GM12801 (cell line): ENCODE data around the gene MINPP1.

ENCODE experiments used
- TF ChIP-seq, protein P1 (sequence below): IDR thresholded peaks from one replicate; pipeline ENCODE4 v1.5.1; 2011; ENCODE audit warnings: control low read depth; ENCODE audit not compliant: insufficient read length; ENCODE audit errors: extremely low read depth

Gene MINPP1

GRCh38 chr10:87524296-87524695, 19.6 kb downstream of the MINPP1 start:
- TF ChIP-seq, protein P1, sequence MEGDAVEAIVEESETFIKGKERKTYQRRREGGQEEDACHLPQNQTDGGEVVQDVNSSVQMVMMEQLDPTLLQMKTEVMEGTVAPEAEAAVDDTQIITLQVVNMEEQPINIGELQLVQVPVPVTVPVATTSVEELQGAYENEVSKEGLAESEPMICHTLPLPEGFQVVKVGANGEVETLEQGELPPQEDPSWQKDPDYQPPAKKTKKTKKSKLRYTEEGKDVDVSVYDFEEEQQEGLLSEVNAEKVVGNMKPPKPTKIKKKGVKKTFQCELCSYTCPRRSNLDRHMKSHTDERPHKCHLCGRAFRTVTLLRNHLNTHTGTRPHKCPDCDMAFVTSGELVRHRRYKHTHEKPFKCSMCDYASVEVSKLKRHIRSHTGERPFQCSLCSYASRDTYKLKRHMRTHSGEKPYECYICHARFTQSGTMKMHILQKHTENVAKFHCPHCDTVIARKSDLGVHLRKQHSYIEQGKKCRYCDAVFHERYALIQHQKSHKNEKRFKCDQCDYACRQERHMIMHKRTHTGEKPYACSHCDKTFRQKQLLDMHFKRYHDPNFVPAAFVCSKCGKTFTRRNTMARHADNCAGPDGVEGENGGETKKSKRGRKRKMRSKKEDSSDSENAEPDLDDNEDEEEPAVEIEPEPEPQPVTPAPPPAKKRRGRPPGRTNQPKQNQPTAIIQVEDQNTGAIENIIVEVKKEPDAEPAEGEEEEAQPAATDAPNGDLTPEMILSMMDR, result no peak

- TF ChIP-seq, protein P1, result no peak
These were observed 27.4 kb downstream of the MINPP1 start for GRCh38 chr10:87531908-87532622.

DNA sequence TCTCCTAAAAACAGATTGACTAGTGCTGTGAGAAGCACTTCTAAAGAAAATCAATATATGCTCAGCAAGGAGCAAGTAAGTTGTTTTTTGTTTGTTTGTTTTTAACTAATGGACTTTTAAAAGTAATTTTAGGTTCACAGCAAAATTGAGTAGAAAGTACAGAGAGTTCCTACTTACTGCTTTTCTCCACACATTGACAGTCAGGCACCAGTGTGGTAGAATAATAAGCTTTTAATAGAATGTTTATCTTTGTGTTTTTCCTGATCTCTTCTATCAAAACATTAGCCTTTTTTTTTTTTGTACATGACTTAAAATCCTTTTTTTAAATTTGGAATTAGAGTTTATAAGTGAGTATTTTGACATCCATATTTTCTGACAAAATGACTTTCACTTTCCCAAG, 28.0 kb downstream of the MINPP1 start:
- TF ChIP-seq, protein P1, result no peak

DNA sequence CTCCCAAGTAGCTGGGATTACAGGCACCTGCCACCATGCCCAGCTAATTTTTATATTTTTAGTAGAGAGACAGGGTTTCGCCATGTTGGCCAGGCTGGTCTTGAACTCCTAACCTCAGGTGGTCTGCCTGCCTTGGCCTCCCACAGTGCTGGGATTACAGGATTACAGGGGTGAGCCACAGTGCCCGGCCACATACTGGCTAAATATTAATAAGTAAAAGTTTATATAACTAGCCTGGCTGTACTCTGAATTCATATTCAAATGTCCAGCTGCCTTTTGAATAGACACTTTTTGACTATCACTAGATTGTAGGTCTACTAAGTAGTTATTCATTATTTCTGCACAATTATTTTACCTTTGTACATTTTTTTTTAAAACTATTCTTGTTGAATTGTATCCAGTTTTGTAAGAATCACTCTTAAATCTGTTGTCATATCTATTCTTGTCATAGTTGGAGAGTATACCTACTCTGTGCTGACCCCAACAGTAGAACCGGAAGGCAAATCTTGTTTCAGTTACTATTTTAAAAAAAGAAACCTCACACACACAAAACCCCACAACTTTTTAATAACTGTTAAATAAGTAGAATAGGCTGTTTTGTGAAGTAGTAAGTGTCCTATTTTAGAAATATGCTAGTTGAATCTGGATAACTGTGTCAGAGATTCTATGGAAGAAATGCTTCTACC, 29.6 kb downstream of the MINPP1 start:
- TF ChIP-seq, protein P1, result no peak

DNA sequence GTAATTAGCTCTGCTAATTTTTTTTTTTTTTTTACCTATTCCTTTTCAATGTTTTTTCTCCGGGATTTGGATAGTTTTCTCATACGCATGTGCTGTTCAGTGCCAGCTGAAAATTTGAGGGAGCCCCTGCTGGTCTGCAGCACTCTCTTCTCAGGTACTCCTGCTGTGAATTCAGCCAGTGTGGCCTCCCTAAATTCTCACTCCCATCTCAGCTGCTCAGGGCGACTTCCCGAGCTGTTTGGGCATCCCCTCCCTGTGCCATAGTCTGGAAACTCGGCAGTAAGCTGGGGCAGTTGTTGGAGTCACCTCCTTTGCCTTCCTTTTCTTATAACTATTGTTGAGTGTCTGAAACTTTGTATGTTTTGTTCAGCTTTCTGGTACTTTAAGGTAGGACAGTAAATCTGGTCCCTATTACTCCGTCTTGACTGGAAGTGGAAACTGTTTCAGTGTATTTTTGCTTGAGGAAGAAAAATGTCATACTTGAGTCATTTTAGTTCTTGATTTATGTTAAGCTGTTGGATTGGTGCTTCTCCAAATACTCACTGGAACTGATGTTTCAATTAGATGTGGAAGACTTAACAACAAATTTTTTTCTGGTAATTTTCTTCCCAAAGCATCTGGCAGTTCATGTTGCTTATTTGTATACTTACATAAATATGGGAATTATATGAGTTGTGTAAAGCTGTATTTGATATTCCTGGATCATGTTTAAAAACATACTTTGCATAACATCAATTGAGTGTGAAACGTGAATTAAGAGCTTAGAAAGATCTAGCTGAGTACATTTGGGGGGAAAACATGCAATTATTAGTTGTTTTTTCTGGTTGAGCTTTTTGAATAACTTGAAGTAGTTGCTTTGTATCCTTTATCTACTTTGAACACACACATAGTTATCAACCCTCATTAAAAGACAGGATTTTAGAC, 33.7 kb downstream of the MINPP1 start:
- TF ChIP-seq, protein P1, result no peak

DNA sequence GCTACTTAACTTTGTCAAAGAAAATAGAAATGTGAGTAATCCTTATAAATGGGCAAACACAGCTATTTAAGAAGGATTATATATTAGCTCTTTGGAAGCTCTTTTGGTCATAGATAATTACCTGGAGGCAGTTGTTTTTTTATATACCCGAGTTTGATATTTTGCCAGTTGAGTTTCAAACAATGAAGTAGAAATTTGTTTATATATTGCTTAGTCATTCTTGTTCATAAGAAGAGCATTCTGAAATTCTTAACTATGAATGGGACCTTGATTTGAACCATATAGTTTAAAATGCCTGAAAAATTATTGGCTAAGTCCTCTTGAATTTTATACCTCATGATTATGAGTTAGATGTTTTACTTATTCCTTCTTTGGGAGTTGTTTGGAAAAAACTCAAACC, 36.4 kb downstream of the MINPP1 start:
- TF ChIP-seq, protein P1, result no peak

DNA sequence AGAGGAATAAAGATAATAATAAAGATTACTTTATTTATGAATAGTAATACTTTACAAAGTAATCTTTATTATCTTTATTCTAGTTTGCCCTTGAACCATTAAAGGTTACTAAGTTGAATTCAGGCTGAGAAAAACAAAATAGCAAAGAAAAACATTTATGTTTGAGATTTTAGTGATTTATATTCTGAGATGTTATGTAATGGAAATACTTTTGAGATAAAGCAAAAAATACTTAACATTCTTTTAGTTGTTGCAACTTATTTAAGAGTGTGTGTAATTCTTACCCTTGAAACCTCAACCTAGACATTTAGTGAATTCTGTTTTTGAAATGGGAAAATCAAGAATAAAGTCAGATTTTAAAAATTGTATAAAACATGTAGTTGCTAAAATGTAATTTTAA, 40.0 kb downstream of the MINPP1 start:
- TF ChIP-seq, protein P1, result no peak
